Stimulated activated naive CD8-positive, alpha-beta T cell treated with anti-CD3 and anti-CD28 coated beads, Interleukin-15, Interleukin-2, amounts not matched to agents 100 U/mL and 50 U/mL, for 24 hours (primary cell): ENCODE results near the gene GALNT12.

Experiments
- ATAC-seq: fragments of 150-1000 bp; cut with Tn5 transposase; one replicate; pipeline ENCODE4 v1.10.0; 2021
- DNase-seq: peaks from one replicate; pipeline ENCODE4 v3.0.0; 2021

The GALNT12 gene

GRCh38 chr9:98880311-98881015, 73.0 kb downstream of the GALNT12 start:
- ATAC-seq (no peak), DNase-seq (no peak)

- DNase-seq: no peak
These were observed 73.9 kb downstream of the GALNT12 start for GRCh38 chr9:98881356-98881755.

GRCh38 chr9:98881836-98882568, 74.5 kb downstream of the GALNT12 start:
- DNase-seq (no peak), ATAC-seq (no peak)

More at GRCh38 chr9:98881356-98881755, 73.9 kb downstream of the GALNT12 start:
- ATAC-seq: no peak

- ATAC-seq (no peak), DNase-seq (no peak)
These were observed 75.1 kb downstream of the GALNT12 start for GRCh38 chr9:98882569-98882923.

GRCh38 chr9:98883276-98883675, 75.8 kb downstream of the GALNT12 start:
- ATAC-seq (no peak), DNase-seq (no peak)

- DNase-seq: no peak
- no peak for ATAC-seq
These were observed 77.4 kb downstream of the GALNT12 start for GRCh38 chr9:98884849-98885248.

- DNase-seq (no peak), ATAC-seq (no peak)
These were observed 78.3 kb downstream of the GALNT12 start for GRCh38 chr9:98885575-98886295.

- DNase-seq: no peak
- ATAC-seq: no peak
These were observed 79.3 kb downstream of the GALNT12 start for GRCh38 chr9:98886691-98887229.

- no peak for ATAC-seq
- DNase-seq: no peak
These were observed 80.5 kb downstream of the GALNT12 start for GRCh38 chr9:98887918-98888510.

- ATAC-seq: no peak
- no peak for DNase-seq
These were observed 81.4 kb downstream of the GALNT12 start for GRCh38 chr9:98888801-98889421.

GRCh38 chr9:98890256-98890655, 82.8 kb downstream of the GALNT12 start:
- DNase-seq: no peak
- ATAC-seq: no peak

GRCh38 chr9:98892288-98892687, 84.8 kb downstream of the GALNT12 start:
- ATAC-seq (no peak), DNase-seq (no peak)

GRCh38 chr9:98892690-98893089, 85.2 kb downstream of the GALNT12 start:
- DNase-seq: no peak
- ATAC-seq: no peak

GRCh38 chr9:98894171-98894570, 86.7 kb downstream of the GALNT12 start:
- ATAC-seq (no peak), DNase-seq (no peak)

- ATAC-seq (no peak), DNase-seq (no peak)
These were observed 87.3 kb downstream of the GALNT12 start for GRCh38 chr9:98894761-98895160.

GRCh38 chr9:98896632-98897031, 89.2 kb downstream of the GALNT12 start:
- ATAC-seq (no peak), DNase-seq (no peak)

GRCh38 chr9:98897745-98898144, 90.3 kb downstream of the GALNT12 start:
- ATAC-seq: no peak
- no peak for DNase-seq

GRCh38 chr9:98899408-98900056, 92.1 kb downstream of the GALNT12 start:
- DNase-seq: peak; percentile 5
- ATAC-seq: no peak
